Vagina (tissue), 2 donors: ENCODE data around the gene RHEX.

Experiments
- CTCF ChIP-seq, 3 experiments: fragments of 450-650 bp in 2 of 3; fragments of 200-600 bp in 1 of 3; sonication (generic) in 1 of 3; IDR thresholded peaks; one replicate each; pipeline ENCODE4 v1.5.1; 2017 to 2019; ENCODE audit warnings: antibody characterized with exemption in 3 of 3, mild to moderate bottlenecking in 2 of 3, moderate library complexity in 2 of 3
- POLR2A ChIP-seq, 2 donors: fragments of 450-650 bp; IDR thresholded peaks; one replicate each; pipeline ENCODE4 v1.6.1; 2017; ENCODE audit warnings: antibody characterized with exemption in 2 of 2, mild to moderate bottlenecking in 2 of 2, moderate library complexity in 2 of 2
- POLR2AphosphoS5 ChIP-seq, 2 donors: sonication (generic); formaldehyde crosslinking; IDR thresholded peaks; one replicate each; pipeline ENCODE4 v1.9.0; 2017; ENCODE audit warnings: antibody characterized with exemption in 2 of 2, mild to moderate bottlenecking in 2 of 2, low read depth in 1 of 2; ENCODE audit not compliant: insufficient read depth in 1 of 2

GRCh38 chr1:206135248-206135647, 82.3 kb downstream of the RHEX start:
- TF ChIP-seq CTCF (IDR thresholded peaks at IDR 0.05) (no peak), POLR2A (IDR thresholded peaks at IDR 0.05) (no peak), POLR2AphosphoS5 (IDR thresholded peaks at IDR 0.05; ENCODE audit: insufficient read depth in 1 of 2, low read depth in 1 of 2) (no peak)
